ENCODE data around the gene DCLK3.

GRCh38 chr3:36743826-36744225 lies 20.5 kb downstream of the DCLK3 start:
- no peak for TF ChIP-seq CTCF (IDR thresholded peaks at IDR 0.05; ENCODE audit: low read length)
- no peak for TF ChIP-seq EZH2 (optimal IDR thresholded peaks at IDR 0.05; ENCODE audit: low read depth, low read length)
- no peak for TF ChIP-seq EZH2phosphoT487 (IDR thresholded peaks at IDR 0.05; ENCODE audit: low read length)

All from MM.1S (cell line).